Stimulated activated CD4-positive, alpha-beta T cell treated with anti-CD3 and anti-CD28 coated beads, Interleukin-4, amount 100 ng/mL, for 4 hours (primary cell): ENCODE data around the gene PPAT.
"Not testable (repeated sequence)": the region's sequence is repeated elsewhere in the genome, so short reads cannot be mapped to it uniquely, and the experiment has no call there.

Experiments used
- DNase-seq, 2 experiments: peaks; one replicate each; pipeline ENCODE4 v3.0.0-alpha.2; 2020

PPAT gene

DNA sequence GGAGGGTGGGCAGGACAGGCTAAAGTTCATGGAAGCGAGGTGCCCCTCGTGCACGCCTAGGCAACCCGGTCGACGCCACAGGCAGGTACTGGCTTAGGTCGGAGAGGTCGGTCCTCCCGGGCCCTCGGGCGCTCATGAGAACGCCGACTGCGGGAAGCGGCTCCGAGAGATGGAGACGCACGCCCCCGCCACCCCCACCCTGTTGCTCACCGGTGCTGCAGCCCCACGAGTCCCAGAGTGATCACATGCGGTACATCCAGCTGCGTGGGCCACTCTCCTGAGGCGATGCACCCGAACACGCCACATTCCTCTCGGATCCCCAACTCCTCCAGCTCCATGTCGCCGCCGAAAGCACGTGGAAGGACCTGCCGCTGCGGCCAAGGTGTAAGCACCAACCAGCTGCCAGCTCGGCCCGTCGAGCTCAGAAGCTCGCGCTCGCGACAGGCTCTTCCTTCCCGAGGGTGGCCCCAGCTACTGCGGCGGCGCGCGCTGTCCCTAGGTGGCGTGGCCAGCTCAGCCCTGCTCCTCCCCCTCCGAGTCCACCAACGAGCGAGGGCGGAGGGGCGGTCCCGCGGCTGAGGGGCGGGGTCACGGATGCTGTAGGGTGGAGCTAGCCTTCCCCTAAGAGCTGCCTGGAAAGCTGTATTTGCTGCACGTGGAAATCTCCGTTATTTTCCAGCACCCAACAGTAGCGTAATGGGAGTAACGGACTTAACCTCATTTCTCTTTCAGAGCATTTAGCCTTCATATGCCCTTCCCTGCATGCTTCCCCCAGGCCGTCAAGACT, at the start of gene PPAT:
PPAT (minus strand) TSS at position 476 of the 787 bp plus-strand sequence; CDS start at position 338, 138 bp downstream.
- peak; percentile 97 to 99 for DNase-seq

DNA sequence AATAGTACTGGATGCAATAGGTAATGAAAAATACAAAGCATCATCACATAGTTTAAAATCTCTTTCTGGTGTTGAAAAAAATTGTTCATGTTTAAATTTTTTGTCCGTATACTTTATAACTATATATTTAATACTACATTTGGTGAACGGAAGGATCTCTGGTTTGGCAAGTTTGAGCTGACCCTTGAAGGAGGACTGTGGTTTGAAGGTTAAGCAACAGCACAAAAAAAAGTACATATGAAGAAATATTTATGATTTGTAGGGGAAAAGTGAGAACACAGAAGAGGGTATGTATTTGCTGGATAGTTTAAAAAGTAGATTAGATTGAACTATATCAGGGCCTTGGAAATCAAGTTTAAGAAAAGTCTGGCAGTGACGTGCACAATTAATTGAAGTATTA, 45.3 kb upstream of the PPAT start:
- no peak for DNase-seq

DNA sequence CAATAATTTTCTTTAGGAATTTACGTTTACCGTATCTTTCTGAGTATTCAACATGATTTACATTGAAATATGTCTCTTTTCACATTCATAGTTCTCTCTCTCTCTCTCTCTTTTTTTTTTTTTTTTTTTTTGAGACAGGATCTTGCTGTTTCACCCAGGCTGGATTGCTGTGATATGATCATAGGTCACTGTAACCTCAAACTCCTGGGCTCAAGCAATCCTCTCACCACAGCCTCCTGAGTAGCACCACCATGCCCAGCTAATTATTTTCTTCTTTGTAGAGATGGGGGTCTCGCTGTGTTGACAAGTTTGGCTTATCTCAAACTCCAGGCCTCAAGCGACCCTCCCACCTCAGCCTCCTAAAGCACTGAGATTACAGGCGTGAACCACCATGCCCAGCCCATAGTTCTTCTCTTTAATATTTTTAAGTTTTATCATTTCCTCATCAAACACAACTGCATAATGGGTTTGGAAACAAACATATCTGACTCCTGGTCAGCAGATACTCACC, 41.8 kb upstream of the PPAT start:
- DNase-seq: no peak

DNA sequence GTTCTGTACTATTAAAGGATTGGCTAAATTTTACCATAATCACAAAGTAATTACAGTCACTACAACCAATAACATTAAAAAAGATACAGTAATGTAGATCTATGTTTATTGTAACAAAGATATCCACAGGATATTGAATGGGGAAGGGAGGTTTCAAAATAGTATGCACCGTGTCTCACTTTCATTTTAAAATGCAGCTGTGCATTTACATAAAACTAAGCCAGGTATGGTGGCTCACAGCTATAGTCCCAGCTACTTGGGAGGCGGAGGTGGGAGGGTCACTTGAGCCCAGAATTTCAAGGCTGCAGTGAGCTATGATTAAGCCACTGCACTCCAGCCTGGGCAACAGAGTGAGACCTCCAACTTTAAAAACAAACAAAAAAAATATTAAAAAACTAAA, 40.5 kb upstream of the PPAT start:
- no peak for DNase-seq

DNA sequence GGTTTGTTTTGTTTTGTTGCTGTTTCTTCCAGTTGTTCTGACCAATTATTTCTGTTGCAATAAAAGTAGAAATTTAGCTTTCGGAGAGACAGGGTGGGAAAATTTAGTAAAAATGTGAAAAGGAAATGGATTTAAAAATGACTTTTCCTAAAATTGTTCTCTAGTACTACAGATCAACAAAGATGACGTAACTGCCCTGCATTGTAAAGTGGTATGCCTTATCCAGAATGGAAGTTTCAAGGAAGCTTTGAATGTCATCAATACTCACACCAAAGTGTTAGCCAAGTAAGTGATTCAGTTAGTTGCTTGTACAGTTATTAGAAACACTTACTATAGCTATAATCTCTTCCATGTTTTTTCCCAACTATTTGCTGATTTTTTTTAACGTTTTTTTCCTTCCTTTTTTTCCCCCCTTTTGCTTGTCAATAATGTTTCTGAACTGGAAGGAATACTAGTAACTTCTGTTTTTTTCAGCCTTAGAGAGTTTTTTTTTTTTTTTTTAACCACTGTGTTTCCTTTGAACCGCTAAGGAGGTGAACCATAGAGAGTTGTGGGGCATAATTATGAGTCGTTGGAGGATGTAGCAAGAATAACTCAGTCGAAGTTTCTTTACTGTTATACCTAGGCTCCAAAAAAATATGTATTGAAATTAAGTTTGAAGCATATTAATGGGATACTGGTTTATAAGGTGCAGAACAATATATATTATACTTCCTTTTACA, 34.2 kb upstream of the PPAT start:
- no peak for DNase-seq

DNA sequence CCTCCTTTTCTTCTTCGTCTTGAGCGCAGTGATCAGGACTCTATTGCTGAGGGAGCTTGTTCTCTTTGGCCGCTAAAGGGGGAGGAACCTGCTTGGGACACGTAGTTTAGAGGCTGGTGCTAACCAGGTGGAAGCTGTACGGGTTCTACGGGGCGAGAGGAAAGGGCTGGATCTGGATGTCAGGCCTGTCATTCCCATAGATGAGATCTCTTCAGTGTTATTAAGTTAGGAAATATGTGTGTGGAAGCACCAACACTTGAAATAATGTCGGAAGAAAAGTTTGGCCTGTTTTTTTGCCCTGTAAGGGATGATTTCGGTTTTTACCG, 32.6 kb upstream of the PPAT start:
- DNase-seq: peak; percentile 15 to 33

DNA sequence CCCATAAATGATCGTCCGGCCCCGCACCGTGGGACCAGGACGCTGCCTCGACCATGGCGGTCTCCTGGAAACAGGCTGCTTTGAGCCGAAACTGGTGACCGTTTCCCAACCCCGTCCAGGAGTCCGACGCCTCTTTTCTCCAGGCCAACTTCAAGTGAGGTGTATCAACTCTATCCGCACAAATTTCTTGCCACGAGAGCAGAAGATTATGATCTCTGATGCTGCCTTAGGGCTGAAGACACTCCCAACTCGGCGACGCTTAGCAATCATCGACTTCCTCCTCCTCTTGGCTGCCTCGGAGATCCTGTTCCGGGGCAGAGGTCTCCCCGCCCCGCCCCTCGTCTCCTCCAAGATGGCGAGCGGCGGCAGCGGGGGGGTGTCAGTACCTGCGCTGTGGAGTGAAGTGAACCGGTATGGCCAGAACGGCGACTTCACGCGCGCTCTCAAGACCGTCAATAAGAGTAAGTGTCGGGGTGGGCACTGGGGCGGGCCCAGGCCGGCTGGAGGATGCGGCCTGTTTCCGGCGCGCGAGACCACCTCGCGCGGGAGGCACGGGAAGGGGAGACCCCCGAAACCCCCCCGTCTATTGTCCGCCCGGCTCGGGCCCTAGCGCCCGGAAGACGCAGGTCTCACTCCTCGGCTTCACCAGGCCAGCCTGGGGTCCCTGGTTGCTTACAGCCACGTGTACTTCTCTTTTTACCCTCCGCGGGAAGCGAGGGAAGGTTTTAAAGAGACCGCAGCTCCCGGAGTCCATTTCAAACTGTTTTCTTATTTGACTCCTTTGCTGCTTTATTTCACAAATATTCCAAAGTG, 32.1 kb upstream of the PPAT start, which contains the start of gene SRP72:
SRP72 (plus strand) TSS at position 334 of the 813 bp plus-strand sequence; CDS start at position 353, 19 bp downstream.
- peak; percentile 87 for DNase-seq

DNA sequence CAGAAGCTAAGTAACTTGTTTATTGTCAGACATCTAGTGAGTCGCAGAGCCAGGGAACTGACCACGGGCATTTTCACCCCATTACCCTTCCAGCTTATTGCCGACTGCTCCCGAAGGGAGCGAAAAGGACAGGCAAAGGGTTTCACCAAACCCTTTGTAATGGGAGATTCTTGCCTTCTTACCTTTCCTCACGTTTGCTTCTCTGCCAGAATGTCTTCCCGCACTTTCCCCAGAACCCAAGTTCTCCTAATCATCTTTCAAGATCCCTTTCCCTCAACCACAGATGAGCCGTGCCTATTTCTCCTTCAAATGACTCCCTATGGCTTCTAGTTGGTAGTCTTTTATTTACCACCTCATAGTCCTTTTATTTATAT, 31.5 kb upstream of the PPAT start:
- no peak for DNase-seq

DNA sequence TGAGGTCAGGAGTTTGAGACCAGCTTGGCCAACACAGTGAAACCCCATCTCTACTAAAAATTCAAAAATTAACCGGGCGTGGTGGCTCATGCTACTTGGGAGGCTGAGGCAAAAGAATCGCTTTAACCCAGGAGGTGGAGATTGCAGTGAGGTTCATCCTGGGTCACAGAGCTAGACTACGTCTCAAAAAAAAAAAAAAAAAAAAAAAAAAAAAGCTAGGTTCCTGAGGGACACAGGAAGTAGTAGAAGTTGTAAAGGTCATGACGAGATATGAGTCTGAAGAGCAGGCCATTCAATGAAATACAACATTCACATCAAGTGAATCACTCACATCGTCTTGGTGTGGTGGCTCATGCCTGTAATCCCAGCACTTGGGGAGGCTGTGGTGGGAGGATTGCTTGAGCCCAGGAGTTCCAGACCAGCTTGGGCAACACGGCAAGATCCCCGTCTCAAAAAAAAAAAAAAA, 30.9 kb upstream of the PPAT start:
- not testable (repeated sequence) for DNase-seq

DNA sequence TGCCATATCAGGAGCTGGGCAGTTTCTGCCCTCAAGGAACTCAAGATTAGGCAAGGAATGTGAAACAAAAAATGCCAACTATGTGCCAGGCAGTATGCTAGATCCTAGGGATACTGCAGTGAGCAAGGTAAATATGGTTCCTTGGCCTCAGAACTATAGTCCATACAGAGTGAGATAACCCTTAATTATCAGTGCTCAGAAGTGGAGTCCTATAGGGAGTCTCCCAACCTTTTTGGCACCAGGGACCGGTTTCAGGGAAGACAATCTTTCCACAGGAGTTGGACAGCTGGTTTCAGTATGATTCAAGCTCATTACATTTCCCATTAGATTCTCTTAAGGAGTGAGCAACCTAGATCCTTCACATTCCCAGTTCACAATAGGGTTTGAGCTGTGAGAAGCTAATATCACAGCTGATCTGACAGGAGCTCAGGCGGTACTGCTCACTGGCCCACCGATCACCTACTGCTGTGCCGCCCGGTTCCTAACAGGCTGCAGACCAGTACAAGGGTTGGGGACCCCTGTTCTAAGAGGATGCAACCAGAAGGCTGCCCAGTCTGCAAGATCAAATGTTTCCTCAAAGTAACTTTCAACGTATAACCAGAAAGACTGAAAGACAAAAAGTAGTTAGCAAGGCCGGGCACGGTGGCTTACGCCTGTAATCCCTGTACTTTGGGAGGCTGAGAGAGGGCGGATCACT, 30.3 kb upstream of the PPAT start:
- no peak for DNase-seq

DNA sequence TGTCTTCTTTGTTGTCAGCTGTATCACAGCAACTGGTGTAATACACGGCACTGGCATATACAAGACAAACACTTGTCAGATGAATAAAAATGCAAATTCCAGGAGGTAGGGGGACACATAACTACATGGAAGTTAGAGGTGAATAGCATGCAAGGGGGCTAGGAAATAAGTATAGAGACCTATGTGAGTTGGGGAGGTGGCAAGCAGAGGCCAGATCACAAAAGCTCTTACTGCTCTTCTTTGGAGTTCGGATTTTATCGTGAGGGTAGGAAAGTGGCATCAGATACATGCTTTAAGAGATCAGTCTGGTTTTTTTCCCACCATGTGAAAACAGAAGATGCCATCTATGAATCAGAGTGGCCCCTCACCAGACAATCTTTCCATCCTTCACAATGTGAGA, 29.2 kb upstream of the PPAT start:
- no peak for DNase-seq

DNA sequence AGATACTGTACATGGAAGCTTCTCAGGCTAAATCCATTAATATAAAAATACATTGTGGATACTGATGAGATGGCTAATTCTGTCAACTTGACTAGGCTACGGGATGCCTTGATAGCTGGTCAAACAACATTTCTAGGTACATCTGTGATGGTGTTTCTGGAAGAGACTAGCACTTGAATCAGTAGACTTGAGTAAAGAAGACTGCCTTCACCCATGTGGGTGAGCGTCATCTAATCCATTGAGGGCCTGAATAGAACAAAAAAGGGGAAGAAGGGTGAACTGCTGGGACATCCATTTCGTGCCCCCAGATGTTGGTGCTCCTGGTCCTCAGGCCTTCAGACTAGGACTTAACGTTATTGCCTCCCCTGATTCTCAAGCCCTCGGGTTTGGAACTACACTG, 28.3 kb upstream of the PPAT start:
- no peak for DNase-seq

DNA sequence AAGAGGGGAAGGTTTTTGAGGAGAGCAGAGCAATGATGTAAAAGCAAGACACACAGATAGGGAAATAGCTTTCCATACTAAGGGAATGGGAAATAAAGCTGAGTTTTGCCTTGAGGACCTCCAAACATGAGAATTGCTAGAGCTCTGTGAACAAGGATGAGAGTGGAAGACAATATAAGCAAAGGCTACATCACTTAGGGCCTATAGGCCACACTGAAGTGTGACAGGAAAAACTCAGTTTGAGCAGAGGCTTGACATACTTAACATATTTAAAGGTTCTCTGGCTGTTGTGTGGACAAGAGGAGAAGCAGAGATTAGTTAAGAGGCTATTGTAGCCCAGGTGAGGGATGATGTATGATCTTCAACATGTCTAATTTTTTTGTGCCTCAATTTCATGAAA, 26.7 kb upstream of the PPAT start:
- DNase-seq: no peak

DNA sequence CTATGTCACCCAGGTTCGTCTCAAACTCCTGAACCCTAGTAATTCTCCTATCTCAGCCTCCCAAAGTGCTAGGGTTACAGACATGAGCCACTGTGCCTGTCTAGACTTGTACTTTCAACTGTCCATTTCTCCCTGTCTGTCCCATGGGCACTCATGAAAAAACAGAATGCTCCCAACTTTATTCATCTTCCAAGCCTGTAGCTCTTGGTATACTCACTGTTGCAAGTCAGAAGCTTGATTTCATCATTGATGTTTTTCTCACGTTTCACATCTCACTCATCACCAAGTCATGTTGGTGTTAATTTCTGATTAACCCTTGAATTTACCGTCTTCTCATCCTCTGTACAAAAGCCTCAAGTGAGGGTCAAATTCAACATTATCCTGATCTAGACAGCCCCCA, 24.7 kb upstream of the PPAT start:
- no peak for DNase-seq

DNA sequence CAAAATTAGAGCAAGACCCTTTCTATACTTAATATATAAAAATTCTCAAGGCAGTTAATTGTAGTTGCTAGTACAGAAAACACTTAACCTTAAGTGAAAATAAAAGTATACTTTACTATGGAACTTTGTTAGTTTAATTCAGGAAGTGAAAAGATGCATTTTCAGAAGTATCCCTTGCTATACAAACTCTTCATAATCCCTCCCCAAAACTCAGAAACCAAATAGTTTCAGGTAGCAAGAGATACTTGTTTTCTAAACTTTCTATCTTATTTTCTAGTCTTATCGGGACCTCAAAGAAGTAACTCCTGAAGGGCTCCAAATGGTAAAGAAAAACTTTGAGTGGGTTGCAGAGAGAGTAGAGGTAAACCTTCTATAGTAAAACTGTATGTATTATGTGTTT, 14.9 kb upstream of the PPAT start:
- no peak for DNase-seq

DNA sequence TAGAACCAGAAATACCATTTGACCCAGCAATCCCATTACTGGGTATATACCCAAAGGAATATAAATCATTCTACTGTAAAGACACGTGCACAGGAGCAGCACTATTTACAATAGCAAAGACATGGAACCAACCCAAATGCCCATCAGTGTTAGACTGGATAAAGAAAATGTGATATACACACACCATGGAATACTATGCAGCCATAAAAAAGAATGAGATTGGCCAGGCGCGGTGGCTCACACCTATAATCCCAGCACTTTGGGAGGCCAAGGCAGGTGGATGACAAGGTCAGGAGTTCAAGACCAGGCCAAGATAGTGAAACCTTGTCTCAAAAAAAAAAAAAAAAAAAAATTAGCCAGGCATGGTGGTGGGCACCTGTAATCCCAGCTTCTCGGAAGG, 14.1 kb upstream of the PPAT start:
- DNase-seq: not testable (repeated sequence)

DNA sequence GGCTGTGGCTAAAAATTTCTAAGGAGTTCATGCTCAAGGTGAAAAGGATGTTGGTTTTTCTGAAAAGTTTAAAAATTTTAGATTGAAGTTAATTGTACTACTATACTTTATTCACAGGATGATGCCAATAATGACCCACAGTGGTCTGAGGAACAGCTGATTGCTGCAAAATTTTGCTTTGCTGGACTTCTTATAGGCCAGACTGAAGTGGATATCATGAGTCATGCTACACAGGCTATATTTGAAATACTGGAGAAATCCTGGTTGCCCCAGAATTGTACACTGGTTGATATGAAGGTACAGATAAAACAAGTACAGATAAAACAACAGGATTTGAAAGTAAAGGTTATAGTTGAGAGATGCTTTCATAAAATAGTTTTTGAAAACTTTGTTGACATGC, 12.9 kb upstream of the PPAT start:
- no peak for DNase-seq

DNA sequence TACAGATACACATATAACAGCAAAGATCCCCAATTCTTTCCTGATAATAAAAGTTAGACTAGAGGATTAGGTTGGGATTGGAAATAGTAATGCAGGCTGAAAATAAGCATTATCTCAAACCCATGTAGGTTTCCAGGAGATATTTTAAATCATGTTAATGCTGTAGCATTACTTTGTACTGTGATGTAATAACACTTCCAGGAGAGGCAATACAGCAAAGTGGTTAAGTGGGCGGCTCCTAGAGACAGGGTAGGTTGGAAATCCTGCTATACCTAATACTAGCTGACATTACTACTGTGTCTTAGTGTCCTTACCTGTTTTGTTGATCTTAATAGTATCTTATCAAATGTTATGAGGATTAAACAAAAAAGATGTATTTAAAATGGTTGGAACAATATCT, 10.3 kb upstream of the PPAT start:
- DNase-seq: no peak

DNA sequence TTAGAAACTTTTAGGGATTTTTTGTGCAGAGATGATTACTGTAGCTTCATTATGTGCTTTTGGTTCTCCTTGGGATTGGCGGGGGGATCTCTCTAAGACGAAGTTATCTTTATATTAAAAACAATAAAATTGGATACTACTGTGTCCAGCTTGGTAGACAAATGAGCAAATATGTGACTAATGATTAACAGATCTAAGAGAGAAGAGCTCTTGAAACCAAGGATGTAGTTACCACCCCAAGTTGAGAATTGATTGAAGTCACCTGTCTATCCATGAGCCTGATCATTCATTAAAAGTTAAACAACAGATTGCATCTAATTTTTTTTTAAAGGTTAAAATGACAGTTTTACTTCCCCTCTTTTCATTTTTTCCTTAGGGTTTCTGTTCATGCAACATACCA, 9.3 kb upstream of the PPAT start:
- DNase-seq: no peak

DNA sequence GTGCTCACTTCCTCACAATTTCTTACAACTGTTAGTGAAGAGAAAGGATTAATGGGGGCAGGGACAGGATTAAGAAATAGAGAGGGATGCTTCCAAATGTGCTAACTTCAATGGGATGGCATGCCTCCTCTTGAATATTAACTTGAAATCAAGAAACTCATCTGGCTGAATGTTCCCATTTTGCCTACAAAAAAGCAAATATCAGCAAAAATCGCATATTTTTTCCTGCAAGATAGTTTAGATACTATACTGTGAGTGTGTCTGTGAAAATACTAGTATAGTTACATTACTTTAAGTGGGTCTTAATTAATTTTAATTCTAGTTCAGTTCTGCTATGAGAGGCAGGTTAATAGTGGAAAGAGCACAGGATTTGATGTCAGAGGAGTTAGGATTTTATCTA, 5.6 kb upstream of the PPAT start:
- DNase-seq: no peak

DNA sequence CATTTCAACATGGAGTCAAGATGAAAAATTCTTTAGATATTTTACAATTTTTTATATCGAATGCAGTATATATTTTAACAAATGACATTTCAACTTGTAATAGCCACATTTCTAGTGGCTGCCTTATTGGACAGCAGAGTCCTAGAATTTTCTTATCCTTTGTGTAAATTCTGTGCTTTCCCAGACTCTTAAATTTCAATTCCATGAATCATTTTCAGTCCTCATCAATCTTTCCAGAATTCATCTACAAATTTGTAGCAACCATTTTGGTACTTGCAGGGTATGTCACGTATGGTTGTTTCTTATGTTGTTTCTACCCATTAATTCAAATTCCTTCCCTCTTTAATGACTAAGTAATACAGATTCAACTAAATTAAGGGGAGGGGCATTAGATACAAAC, 3.4 kb upstream of the PPAT start:
- DNase-seq: no peak

DNA sequence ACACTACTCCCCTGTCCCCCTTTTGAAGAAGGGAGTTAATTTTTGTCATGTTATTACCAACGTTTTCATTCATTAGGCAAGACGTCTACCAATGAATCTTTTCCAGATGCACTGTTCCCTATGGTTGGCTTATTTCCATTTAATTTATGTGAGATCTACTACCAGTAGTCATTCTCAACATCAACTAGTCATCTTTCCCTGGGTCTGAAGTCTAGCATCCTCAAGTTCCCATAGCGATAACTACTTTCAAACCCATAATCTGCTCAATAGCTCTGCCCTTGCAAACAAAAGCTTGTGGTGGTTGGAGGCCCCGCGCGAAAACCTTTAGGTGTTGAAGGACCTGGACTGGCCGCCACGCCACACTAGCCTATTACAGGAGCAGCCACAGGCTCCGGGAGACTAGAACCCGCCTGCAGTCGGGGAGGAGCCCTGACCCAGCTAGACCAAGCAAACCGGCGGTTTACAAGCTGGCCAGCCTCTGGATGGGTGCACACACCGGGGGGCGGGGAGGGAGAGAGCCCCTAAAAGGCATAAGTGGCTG, 746 bp downstream of the PPAT start:
- no peak for DNase-seq

DNA sequence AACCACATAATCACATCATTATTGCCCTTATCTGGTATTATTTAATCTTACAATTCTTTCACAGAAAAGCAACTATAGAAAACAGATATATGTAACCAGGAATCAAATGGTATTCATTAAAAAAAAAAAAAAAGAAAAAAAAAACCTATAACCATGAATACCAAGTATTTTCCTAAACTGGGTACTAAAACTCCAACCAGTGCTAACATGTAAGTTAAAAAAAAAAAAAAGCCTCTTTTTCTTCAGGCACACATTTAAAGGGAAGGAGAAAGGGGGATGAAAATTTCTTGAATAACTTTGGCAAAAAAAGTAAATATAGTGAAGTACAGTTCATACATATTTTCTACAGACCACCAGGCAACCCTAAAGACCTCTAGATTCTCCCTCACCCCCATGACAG, 2.1 kb downstream of the PPAT start:
- DNase-seq: no peak
